ENCODE measurements around the gene LRTM1.

DNA sequence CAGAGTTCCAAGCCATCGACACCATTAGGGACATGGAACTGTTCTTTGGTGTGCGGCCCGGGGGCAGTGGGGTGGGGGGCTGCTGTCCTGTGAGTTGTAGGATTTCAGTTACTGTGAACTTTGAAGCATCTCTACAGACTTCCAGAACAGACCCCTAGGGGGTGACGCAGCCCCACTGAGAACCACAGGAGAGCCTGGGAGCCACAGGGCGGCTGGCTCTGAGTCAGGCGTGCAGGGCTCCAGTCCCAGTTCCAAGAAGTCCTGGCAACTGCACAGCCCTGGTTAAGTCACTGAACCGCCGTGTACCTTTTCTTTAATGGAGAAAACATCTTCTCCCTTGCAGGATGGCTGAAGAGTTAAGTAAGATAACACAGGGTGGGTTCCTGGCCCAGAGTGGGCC lies 23.5 kb upstream of the LRTM1 start:
- TF ChIP-seq, protein P1, sequence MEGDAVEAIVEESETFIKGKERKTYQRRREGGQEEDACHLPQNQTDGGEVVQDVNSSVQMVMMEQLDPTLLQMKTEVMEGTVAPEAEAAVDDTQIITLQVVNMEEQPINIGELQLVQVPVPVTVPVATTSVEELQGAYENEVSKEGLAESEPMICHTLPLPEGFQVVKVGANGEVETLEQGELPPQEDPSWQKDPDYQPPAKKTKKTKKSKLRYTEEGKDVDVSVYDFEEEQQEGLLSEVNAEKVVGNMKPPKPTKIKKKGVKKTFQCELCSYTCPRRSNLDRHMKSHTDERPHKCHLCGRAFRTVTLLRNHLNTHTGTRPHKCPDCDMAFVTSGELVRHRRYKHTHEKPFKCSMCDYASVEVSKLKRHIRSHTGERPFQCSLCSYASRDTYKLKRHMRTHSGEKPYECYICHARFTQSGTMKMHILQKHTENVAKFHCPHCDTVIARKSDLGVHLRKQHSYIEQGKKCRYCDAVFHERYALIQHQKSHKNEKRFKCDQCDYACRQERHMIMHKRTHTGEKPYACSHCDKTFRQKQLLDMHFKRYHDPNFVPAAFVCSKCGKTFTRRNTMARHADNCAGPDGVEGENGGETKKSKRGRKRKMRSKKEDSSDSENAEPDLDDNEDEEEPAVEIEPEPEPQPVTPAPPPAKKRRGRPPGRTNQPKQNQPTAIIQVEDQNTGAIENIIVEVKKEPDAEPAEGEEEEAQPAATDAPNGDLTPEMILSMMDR (IDR thresholded peaks at IDR 0.05) = peak in 2 of 3 donors; percentile 27 to 41
- TF ChIP-seq POLR2A (IDR thresholded peaks at IDR 0.05) (no peak), POLR2AphosphoS5 (IDR thresholded peaks at IDR 0.05) (no peak)
